PC-3 (cell line): Measurements from ENCODE around the gene C19orf53. TPM values are rescaled to one million over a fixed set of nuclear protein-coding genes. Genes with fewer than 3 reads are reported as not detected.

Source experiments
- ATAC-seq: fragments of 200-7000 bp; cut with Tn5 transposase; 2 replicates; pipeline ENCODE4 v1.9.1; 2020; ENCODE audit warnings: mild to moderate bottlenecking, moderate library complexity
- BruUV-seq: library from RNA; stranded (reverse); fragments of 400-500 nt; replicated peaks from 2 replicates; lab custom pipeline; 2021; lab: Mats Ljungman, UMichigan
- CTCF ChIA-PET: fragments of 300-600 bp; sonication (Branson Sonifier 250); formaldehyde crosslinking; loops from one replicate; lab custom pipeline; 2022; ENCODE audit warnings: antibody characterized with exemption; lab: Charles Lee
- POLR2A ChIA-PET: fragments of 300-600 bp; sonication (Branson Sonifier 250); formaldehyde crosslinking; loops from one replicate; lab custom pipeline; 2022; ENCODE audit warnings: antibody characterized with exemption; ENCODE audit not compliant: unreplicated experiment; lab: Charles Lee
- DNase-seq: peaks from one replicate; pipeline ENCODE4 v3.0.0-alpha.2; 2015
- H2AFZ ChIP-seq: fragments of 300-600 bp; sonication (generic); 2 replicates; pipeline ENCODE4 v1.6.0; 2016; ENCODE audit warnings: antibody characterized with exemption, low read length
- H3F3A ChIP-seq: fragments of 300-600 bp; sonication (generic); one replicate; pipeline ENCODE4 v1.6.0; 2017; ENCODE audit warnings: antibody characterized with exemption, low read length, control low read depth, mild to moderate bottlenecking; ENCODE audit not compliant: unreplicated experiment
- H3K27ac ChIP-seq: fragments of 300-600 bp; sonication (generic); 2 replicates; pipeline ENCODE4 v1.5.1; 2016; ENCODE audit warnings: mild to moderate bottlenecking, low read length
- H3K27me3 ChIP-seq: fragments of 300-600 bp; sonication (generic); 2 replicates; pipeline ENCODE4 v1.6.1; 2016; ENCODE audit warnings: low read length, mixed read lengths
- H3K36me3 ChIP-seq: fragments of 300-600 bp; sonication (generic); 2 replicates; pipeline ENCODE4 v1.6.1; 2016; ENCODE audit warnings: low read depth, mixed run types, low read length, mixed read lengths
- H3K4me1 ChIP-seq: fragments of 300-600 bp; sonication (generic); 2 replicates; pipeline ENCODE4 v1.5.1; 2016; ENCODE audit warnings: low read length; ENCODE audit not compliant: insufficient read depth
- H3K4me2 ChIP-seq: fragments of 300-600 bp; sonication (generic); 2 replicates; pipeline ENCODE4 v1.6.0; 2016; ENCODE audit warnings: low read length
- H3K4me3 ChIP-seq: fragments of 300-600 bp; sonication (generic); 2 replicates; pipeline ENCODE4 v1.5.1; 2016; ENCODE audit warnings: mild to moderate bottlenecking, low read length, mixed read lengths
- H3K79me2 ChIP-seq: fragments of 300-600 bp; sonication (generic); 2 replicates; pipeline ENCODE4 v1.6.1; 2017; ENCODE audit warnings: low read length, mixed read lengths
- H3K9ac ChIP-seq: fragments of 300-600 bp; sonication (generic); 2 replicates; pipeline ENCODE4 v1.6.0; 2016; ENCODE audit warnings: mild to moderate bottlenecking, low read length
- H3K9me2 ChIP-seq: fragments of 300-600 bp; sonication (generic); replicated peaks from 2 replicates; pipeline ENCODE4 v1.6.1; 2016; ENCODE audit warnings: mixed run types, low read length, mixed read lengths
- H3K9me3 ChIP-seq: fragments of 300-600 bp; sonication (generic); 2 replicates; pipeline ENCODE4 v1.6.1; 2016; ENCODE audit warnings: low read length, mixed read lengths
- H4K20me1 ChIP-seq: fragments of 300-600 bp; sonication (generic); 2 replicates; pipeline ENCODE4 v1.6.1; 2016; ENCODE audit warnings: low read length, mixed read lengths
- EZH2 ChIP-seq: fragments of 300-600 bp; sonication (generic); IDR thresholded peaks from one replicate; pipeline ENCODE4 v1.6.1; 2017; ENCODE audit warnings: antibody characterized with exemption, mild to moderate bottlenecking, low read length; ENCODE audit not compliant: unreplicated experiment
- EZH2phosphoT487 ChIP-seq: fragments of 300-600 bp; sonication (generic); IDR thresholded peaks from 2 replicates; pipeline ENCODE4 v1.6.1; 2018; ENCODE audit warnings: mild to moderate bottlenecking, antibody characterized with exemption, low read length, borderline replicate concordance
- intact Hi-C: fragments of 100-400 bp; cut with micrococcal nuclease; formaldehyde crosslinking; loops from 2 replicates; pipeline ENCODE4 v1.9.0; 2023
- total RNA-seq: library from RNA; depleted of rRNA; stranded (reverse); fragments of >200 nt; gene quantifications from 2 replicates; pipeline ENCODE4 v1.2.3, GENCODE V29; 2014
- TF ChIP-seq, protein P1 (sequence below): fragments of 300-600 bp; sonication (generic); conservative IDR thresholded peaks from 2 replicates; pipeline ENCODE4 v1.5.1; 2017; ENCODE audit warnings: antibody characterized with exemption, low read depth, mild to moderate bottlenecking, low read length

Gene C19orf53
- total RNA-seq, 1 experiment from 2014 or later, result 341 TPM

DNA sequence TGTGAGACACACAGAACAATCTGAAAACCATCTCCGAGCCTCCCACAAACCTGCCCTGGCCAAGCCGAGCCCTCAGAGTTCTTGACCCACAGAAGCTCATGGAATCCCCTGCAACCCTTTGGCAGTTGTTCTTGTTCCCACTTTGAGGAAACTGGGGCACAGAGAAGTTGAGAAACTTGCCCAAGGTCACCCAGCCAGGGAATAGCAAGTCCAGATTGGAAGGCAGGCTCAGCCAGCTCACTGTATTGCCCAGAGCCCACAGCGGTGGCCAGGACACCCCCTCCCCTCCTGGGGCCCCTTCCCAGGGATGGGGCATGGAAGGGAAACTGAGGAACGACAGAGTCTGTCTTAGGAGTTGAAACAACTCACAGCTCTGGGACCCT, 22.8 kb downstream of the C19orf53 start:
- DNase-seq (no peak), ATAC-seq (no peak)
- ChIA-PET POLR2A (interaction anchor here (0.9 to 1.4 kb wide), 4 partner anchors 9 to 65 kb away, joined by 4 to 6 read pairs (median 6); no protein-coding TSS in a partner anchor), CTCF (no interaction called here)
- peaks cover 23% of the 10 kb centered on the region for H3K4me1 ChIP-seq
- H3K9me2 ChIP-seq, result no peaks in the 10 kb centered on the region
- TF ChIP-seq EZH2 (no peak), EZH2phosphoT487 (no peak)
- TF ChIP-seq, protein P1, sequence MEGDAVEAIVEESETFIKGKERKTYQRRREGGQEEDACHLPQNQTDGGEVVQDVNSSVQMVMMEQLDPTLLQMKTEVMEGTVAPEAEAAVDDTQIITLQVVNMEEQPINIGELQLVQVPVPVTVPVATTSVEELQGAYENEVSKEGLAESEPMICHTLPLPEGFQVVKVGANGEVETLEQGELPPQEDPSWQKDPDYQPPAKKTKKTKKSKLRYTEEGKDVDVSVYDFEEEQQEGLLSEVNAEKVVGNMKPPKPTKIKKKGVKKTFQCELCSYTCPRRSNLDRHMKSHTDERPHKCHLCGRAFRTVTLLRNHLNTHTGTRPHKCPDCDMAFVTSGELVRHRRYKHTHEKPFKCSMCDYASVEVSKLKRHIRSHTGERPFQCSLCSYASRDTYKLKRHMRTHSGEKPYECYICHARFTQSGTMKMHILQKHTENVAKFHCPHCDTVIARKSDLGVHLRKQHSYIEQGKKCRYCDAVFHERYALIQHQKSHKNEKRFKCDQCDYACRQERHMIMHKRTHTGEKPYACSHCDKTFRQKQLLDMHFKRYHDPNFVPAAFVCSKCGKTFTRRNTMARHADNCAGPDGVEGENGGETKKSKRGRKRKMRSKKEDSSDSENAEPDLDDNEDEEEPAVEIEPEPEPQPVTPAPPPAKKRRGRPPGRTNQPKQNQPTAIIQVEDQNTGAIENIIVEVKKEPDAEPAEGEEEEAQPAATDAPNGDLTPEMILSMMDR, result no peak
- H3K27ac ChIP-seq, result peak overlapping the region; percentile 95
- H2AFZ ChIP-seq, result no peak overlapping the region
- peaks cover 21% of the 10 kb centered on the region for H3K79me2 ChIP-seq
- H3K4me3 ChIP-seq, result peak overlapping the region; percentile 88
- no peaks in the 10 kb centered on the region for H4K20me1 ChIP-seq
- H3K9ac ChIP-seq, result peak overlapping the region; percentile 74
- H3K4me2 ChIP-seq, result peak overlapping the region; percentile 92
- intact Hi-C loops, result loop anchor here (2.0 kb wide), 1 partner anchor 36 kb away; no protein-coding TSS in a partner anchor
- H3K9me3 ChIP-seq, result no peaks in the 10 kb centered on the region
- TSS peak; percentile 65 for BruUV-seq
- H3F3A ChIP-seq, result peaks cover 5% of the 10 kb centered on the region
- no peaks in the 10 kb centered on the region for H3K36me3 ChIP-seq
- H3K27me3 ChIP-seq, result no peaks in the 10 kb centered on the region

DNA sequence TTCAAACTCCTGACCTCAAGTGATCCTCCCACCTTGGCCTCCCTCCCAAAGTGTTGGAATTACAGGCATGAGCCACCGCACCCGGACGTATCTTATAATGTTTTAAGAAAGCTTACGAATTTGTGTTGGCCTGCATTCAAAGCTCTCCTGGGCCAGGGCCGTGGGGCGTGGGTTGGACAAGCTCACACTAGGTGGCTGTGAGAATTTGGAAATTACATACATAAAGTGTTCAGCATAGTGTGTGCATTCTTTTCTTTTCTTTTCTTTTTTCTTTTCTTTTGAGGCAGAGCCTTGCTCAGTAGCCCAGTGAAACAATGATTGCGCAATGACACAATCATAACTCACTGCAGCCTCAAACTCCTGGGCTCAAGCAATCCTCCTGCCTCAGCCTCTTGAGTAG, 23.6 kb downstream of the C19orf53 start:
- Histone ChIP-seq H3K4me2 (peak overlapping the region; percentile 26), H2AFZ (no peak overlapping the region), H3K9me3 (no peaks in the 10 kb centered on the region), H3K27me3 (no peaks in the 10 kb centered on the region), H3K27ac (peak overlapping the region; percentile 95), H3K36me3 (no peaks in the 10 kb centered on the region), H3K79me2 (peaks cover 21% of the 10 kb centered on the region), H3F3A (peaks cover 5% of the 10 kb centered on the region), H4K20me1 (no peaks in the 10 kb centered on the region), H3K4me1 (peaks cover 23% of the 10 kb centered on the region), H3K9ac (peak overlapping the region; percentile 19), H3K4me3 (no peak overlapping the region; the same call in 1 of the 2 replicates), H3K9me2 (no peaks in the 10 kb centered on the region)
- TF ChIP-seq EZH2 (no peak), EZH2phosphoT487 (no peak)
- TF ChIP-seq, protein P1, result no peak
- peak; percentile 89 for DNase-seq
- ATAC-seq, result peak; percentile 6; the same call in 1 of the 2 replicates
- CTCF ChIA-PET, result interaction anchor here (0.6 kb wide), 2 partner anchors 13 to 64 kb away, joined by 3 to 4 read pairs; no protein-coding TSS in a partner anchor
- intact Hi-C loops, result loop anchor here (2.0 kb wide), 1 partner anchor 35 kb away; no protein-coding TSS in a partner anchor
- no TSS peak for BruUV-seq
- POLR2A ChIA-PET, result interaction anchor here (0.7 to 1.4 kb wide), 5 partner anchors 10 to 260 kb away, joined by 3 to 6 read pairs (median 4); no protein-coding TSS in a partner anchor

DNA sequence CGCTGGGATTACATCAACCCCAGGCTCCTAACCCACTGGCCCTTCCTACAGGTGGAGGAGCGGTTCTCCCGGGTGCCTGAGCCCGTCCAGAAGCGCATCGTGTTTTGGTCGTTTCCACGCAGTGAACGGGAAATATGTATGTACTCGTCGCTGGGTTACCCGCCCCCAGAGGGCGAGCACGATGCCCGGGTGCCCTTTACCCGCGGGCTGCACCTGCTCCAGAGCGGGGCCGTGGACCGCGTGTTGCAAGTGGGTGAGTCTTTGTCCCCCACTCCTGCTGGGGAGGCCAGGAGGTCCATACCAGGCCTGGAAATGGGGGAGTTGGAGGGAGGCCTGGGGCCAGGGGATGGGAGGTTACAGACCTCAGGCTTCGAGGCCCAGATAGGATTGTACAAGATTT, 25.4 kb downstream of the C19orf53 start:
- ChIA-PET POLR2A (no interaction called here), CTCF (no interaction called here)
- intact Hi-C loops, result no loop called here
- Histone ChIP-seq H3K27me3 (no peaks in the 10 kb centered on the region), H3K79me2 (peaks cover 19% of the 10 kb centered on the region), H3K9me3 (no peaks in the 10 kb centered on the region), H3K36me3 (0 out of 2 replicates have a peak, but pooled peaks cover 2% of the 10 kb centered on the region), H4K20me1 (no peaks in the 10 kb centered on the region), H2AFZ (no peak overlapping the region), H3K4me2 (no peak overlapping the region), H3K4me3 (no peak overlapping the region), H3F3A (peaks cover 5% of the 10 kb centered on the region), H3K9me2 (no peaks in the 10 kb centered on the region), H3K27ac (no peak overlapping the region), H3K9ac (no peak overlapping the region), H3K4me1 (peaks cover 28% of the 10 kb centered on the region)
- ATAC-seq (no peak), DNase-seq (no peak)
- TF ChIP-seq EZH2phosphoT487, result no peak
- TF ChIP-seq, protein P1, result no peak
- no peak for TF ChIP-seq EZH2
- BruUV-seq, result no TSS peak
